OCI-M2 (cell line): Measurements from ENCODE around the gene THBD.

Experiments used
- DNase-seq: peaks from one replicate; lab custom pipeline; 2025; ENCODE audit not compliant: unreplicated experiment; lab: John Stamatoyannopoulos, UW

The THBD gene

DNA sequence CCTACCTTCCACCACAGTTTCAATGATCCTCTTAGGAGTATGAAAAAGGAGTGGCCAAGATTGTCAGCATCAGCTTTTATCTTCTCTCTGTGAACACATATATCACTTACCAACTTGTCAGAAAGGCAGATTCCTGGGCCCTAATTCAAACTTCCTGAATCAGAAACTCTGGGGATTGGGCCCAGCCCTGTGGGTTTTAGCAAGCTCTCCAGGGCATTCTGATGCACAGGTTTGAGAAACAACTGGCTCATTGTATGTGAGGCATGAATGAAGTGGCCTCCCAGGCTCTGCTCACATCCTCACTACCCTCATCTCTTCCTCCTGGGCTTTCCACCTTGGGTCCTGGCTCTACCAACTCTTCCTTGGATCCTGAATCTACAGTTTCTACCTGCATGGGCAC, 13.2 kb upstream of the THBD start:
- no peak for DNase-seq

DNA sequence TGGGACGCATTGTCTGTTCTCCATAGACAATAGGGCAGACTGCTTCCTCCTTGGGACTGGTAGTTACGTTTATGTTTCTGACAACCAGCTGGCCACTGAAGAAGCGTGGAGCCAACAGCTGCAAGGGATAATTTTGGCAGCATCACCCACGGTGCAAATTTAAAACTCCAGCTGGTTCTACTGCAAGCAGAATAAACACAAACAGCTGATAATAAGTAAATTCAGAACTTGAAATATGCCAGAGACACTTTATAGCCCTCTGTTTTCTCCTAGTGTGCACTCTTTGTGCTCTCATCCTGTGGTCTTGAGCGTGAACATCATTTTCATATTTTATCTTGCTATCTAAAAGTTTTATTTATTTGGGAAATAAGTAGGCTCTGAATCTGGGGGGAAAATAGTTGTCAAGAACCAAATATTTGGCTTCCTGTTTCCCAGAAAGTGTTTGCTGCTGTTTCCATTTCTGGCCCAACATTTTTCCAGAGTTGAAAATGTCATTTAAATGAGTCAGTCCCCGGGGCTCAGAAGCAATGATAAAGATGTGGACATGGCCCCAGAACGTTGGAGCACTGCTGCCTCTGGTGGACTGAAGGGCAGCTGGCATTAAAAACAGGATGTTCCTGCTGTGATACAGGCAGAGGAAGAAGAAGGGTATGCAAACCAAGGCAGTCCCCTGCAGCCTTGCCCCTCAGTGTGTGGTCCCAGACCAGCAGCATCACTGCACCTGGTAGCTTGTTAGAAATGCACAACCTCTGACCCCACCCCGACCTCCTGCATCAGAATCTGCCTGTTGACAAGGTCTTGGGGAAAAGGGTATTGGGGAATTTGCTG, 12.5 kb upstream of the THBD start:
- no peak for DNase-seq

DNA sequence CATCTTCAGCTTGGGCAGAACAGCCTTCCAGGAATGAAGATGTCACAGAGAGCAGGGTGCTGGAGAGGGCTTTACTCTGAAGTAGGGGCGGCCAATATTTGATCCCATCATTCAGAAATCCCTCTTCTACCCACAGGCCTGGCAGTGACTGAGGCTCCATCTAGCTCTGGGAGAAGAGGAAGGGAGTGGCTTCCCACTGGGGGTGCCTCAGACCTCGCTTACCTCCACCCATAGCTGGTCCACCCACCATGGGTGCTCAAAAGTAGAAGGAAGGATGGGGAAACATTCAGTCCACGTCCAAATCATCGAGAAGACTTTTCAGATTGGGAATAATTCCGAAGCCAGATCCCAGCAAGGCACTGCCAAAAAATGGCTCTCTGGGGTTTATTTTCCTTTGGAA, 11.8 kb upstream of the THBD start:
- DNase-seq: no peak

DNA sequence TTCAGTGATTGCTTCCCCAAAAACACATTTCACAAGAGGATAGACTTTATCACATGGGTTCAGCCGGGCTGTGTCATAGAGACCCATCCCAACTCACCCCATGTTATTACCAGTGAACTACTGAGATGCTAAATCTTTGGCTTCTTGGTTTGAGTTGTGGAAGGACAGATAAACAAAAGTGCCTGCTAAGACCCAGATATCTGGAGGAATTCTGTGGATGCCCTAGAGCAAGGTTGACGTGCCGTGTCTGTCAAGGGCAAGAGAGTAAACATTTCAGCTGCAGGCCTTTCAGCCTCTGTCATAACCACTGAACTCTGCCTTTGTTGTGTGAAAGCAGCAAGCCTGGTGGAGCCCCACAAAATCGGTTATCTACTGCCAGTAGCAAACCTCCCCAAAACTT, 11.2 kb upstream of the THBD start:
- no peak for DNase-seq

DNA sequence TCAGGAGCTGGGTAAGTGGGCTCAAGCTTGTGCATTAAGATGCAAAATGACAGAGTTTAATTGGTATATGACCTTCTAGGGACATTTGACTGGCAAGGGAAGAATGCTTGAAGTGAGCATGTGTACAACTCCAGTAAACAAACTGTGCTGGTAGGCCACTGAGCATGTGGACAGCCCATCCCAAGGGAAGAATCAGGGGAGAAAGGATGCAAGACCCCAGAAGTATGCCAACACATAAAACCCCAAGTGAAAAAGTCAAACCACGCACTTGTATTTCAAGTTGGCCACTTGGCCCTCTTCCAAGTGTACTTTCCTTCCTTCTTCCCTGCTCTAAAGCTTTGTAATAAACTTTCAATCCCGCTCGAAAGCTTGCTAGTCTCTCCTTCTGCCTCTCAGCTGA, 10.4 kb upstream of the THBD start:
- DNase-seq: no peak

DNA sequence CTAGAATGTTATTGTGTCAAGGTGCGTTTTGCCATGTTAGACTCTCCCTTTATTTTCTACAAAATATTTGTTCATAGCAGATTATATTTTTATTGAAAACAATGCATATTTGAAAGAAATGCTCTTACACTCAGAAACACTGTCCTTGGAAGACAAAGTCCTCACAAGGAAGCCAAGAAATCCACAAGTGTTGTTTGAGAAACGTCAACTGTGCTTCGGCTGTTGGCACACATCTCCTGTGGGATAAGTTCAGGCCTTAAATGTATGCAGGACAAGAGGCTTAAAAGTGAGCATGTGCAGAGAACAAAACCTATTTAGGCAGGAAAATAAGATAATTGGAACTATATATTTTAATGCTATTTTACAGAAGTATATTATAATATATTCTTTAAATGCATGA, 9.5 kb upstream of the THBD start:
- DNase-seq: no peak

DNA sequence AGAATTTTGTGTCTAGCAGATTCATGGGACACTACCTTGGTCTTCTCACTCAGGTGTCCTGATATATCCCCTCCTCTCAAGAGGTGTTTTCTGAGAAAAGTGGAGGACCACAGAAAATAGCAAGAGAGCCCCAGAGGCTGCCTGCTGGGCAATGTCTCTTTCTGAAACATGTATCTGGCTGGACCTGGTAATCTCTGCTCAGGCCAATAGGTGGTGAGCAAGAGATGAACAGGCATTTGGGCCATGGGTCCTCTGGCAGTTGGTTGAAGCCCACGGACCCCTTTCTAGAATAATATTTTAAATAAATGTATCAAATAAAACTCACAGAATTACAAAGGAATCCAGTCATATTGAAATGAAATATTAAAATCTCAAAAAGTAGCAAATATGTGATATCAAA, 8.8 kb upstream of the THBD start:
- DNase-seq: no peak

DNA sequence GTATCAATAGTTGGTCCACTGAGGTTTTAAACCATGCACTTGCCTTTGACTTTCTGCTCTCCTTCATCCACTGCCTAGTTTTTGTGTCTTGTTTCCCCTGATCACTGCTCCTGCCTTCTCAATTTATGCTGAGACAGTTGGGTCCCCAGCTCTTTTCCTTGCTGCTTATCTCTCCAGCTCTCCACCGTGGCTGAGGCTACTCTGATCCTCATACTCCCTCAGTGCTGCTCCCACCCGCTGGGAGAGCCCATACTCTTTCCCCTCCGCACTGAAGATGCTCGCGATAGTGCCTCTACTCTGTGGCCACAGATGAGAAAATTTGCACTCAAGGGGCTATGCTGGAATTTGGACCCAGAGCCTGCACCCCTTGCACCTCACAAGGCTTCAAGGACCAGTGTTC, 3.4 kb upstream of the THBD start:
- DNase-seq: no peak

DNA sequence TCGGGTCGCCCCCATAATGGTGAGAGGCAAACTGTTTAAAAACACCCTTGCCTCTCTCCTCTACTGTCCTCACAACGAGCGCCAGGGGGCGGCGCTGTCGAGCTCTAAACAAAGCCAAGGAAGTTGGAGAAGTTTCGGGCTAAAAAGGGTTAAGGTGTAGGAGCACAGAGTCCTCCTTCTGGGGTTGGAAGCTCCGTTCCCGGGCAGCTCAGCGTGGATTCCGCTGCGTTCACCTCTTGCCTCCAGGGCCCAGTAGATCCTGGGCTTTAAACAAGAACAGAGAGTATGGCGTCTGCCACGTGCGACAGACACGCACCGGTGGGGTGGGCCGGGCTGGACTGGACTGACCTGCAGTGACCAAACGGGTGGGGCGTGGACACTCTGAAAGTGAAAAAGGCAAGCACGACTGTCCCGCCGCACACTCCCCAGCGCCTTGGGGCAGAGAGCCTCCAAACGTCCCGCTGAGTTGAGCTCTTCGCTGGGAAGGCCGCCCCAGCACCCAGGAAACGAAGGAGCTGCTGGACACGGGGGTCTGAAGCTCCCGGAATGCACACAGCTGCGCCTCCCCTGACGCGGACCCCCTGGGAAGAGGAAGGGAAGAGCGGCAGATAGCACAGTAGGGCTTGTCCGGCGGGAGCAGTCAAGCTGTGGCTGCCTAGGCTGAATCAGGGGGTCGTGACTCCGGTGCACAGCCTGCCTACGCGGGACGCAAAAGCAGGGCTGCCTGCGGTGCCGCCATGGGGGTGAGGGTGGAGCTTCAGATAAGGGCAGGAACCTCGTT, 1.6 kb upstream of the THBD start:
- no peak for DNase-seq

DNA sequence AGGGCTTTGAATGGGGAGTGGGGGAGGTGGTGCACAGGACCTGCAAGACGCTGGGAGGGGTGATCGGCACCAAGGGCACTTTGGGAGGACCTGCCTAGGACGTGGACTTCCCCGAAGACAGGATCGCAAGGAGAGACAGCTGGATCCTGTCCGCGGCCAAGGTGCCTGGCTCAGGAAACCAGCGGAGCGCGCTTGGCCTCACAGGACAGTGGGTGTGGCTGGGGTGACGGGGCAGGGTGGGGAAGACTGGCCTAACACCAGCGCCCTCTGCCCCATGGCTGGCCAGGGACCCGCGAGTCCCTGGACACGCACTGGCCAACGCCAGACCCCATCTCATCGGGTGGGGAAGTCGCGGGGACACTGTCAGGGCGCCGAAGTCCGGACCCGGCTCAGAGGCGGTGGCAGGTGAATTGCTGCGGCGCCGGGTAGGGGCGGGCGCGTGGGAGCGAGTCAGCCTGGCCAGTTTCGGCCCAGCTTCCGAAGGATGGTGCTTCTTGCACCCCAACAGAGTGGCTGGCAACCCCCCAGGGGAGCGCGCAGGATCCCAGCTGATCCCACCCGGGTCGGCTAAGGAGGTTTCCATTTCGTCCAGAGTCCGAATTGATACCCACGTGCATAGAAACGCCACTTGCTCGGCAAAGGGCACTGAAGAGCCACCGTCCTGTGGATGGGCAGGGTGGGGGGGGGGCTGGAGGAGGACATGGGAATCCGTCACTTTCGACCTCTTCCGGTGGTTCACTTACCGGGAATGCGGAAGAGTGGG, 785 bp upstream of the THBD start:
- DNase-seq: no peak

DNA sequence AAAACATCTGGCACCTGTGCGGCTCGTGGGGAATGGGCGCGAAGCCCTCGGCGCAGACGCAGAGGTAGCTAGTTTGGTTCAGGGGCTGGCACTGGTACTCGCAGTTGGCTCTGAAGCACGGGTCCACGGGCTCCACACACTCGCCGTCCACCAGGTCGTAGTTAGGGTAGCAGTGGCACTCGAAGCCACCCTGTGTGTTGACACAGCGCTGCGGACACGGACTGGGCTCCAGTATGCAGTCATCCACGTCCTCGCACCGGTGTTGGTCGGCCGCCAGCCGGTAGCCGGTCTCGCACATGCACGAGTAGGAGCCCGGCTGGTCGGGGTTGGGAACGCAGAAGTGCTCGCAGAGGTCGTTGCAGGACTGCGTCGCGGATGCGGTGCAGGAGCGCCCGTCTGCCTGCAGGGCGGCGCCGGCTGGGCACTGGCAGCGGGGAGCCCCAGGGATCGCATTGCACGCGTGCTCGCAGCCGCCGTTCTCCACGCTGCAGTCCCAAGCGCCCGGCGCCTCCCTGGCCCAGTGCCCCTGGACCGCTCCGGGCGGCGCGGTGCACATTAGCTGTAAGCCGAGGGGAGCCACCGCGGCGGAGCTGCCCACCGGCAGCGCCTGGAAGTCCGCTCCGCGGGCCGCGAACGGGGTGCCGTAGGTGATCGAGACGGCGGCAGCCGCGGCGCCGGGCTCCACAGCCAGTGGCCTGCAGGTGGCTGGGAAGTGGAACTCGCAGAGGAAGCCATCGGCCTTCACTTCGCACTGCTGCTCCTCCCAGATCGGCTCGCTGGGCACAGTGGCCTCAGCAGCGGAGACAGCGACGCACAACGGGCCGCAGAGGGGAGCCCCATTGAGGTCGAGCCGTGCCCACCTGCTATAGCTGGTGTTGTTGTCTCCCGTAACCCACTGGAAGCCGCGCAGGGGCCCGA, 930 bp downstream of the THBD start:
- DNase-seq: no peak

DNA sequence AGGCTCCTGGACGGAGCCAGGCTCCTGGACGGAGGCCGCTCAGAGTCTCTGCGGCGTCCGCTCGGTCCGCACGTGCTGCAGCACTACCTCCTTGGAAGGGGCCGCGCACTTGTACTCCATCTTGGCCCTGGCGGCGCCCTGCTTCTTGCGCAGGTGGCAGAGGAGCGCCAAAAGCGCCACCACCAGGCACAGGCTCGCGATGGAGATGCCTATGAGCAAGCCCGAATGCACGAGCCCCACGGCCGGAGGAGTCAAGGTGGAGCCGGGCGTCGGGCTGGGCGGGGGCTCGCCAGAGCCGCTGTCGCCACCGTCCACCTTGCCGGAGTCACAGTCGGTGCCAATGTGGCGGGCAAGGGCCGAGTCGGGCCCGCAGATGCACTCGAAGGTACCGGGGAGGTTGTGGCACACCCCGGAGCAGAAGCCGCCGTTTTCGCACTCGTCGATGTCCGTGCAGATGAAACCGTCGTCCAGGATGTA, 1.7 kb downstream of the THBD start:
- DNase-seq: no peak

DNA sequence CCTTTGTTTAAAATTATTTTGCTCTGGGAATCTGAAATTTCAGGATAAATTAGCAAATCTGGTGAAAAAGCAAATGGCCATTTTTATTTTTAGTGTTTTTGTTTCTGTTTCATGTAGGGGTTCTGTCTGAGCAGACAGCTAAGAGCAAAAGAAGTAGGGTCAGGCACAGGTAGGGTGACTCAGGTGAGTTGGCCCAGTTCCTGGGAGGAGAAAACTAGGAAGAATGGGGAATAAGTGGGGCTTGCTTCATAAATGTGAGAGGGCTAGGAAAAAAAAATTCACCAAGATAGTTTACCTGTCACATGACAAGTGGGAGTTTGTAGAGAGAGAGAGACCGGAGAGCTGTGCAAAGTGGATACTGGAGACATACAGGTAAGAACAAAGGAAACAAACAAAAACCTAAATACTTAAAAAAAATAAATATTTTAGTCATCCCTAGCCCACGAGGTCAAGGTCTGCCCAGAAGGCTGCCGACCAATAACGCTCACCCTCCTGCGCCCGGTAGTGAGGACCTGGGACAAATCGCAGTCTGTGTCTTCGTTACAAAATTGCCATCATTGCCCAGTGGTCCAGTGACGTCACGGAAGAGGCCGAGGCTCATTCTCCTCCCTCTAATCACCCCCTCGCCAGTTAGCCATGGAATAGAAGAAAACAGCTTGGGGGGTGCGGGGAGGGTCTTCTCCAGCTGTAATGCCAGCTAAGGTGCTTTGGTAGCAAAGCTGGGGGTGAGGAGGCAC, 2.3 kb downstream of the THBD start:
- DNase-seq: no peak

DNA sequence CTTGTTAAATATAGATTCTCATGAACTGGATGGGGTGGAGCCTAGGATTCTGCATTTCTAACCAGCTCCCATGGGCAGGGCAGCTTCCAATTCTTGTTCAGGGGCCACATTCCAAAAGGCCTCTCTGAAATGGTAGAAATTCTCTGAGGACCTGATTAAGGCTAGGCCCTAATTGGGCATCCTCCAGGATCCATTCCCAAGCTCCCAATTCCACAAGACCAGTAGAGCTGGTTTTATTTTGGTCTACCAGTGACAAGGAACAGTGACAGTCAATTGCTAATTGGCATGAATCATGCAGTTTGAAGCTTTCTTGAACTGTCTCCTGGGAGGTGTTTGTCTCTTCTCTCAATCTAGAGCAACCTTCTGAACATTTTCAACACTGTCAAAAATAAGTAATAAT, 3.0 kb downstream of the THBD start:
- DNase-seq: no peak

DNA sequence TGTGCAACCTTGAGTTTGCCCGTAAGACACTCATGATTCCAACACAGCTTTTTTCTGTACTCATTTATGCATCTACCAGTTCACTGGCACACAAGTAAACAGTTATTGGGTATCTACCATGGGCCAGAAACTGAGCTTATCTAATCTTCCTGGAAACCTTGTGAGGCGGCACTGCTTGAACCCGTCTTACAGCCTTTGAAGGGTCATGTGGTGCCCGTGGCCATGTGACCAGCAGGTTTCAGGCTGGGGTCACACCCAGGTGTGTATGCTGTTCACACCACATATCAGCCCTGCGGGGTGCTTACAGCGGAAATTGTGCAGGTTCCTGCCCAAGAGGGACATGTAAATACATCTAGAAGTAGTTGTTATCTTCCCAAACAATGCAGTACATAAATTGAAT, 6.1 kb downstream of the THBD start:
- no peak for DNase-seq

DNA sequence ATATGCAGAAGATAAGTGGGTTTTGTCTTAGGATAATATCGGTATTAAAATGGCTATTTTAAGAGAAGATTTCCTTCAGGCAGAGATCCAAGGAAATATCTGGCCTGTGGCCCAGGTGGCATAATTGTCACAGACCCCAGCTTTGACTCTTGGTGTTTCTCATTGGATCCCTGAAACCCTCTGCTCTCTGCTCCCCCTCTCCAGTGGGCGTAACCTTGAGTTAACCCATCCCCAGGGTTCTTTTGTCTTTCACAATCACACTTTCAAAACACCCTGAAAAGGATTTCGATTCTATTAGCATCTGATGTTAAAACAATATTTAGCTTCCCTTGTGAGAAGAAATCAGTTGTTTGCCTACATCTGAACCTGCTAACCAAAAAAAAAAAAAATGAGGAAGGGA, 7.2 kb downstream of the THBD start:
- no peak for DNase-seq

DNA sequence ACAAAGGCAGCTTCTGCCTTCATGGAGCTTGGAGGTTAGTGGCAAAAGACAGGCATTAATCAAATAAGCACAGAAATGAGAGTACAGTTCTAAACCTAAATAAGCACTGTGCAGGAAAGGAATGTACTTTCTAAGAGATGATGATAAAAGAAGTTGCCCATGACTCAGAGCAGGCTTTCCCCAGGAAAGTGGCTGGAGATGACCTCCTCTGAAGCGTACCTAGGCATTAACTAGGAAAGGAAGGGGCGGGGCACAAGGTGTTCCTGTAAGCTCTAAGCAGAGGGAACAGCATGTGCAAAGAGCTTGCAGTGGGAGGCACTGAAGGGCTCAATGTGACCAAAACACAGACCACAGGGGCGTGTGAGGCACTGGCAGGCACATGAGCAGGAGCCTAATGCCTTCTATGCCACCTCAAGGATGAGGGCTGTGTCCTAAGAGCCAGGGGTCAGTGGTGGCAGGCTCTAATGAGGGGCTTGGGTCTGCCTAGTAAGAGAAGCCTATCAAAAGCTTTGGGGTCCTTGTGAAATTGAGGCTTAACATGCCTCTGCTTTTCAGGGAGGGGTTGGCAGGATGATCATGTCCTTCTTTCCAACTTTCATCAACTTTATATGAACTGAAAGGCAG, 9.5 kb downstream of the THBD start:
- no peak for DNase-seq

DNA sequence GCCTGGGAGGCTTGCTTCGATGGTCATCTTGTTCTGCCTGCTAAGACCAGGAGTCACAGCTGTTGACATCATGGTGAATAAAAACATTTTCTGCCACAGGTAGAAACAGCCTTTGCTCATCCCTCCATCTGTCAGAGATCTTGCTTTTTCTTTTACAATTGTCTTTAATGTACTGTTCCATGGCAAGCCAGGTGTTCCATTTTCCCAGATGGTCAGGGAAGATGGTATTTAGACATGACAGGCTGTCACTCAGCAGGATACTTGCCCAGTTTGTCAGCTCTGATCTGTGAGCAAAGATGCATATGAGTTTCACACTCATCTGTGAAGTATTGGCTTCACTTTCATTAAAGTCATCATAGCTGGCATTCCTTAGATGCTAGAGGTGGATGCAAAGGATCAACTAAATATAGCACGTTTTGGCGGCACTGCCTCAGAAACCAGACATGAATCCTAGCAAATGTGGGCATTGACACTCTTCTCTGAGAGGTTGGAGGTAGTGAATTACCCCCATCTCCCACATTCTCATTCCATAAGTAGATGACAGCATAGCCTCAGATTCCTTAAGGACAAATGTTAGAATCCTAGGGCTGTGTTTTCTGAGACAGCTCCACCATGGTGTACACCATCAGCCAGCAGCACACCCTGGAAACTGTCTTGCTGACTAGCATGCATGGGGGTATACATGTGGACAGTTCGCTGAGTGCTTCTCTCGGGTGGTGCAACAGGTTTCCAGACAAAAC, 10.2 kb downstream of the THBD start:
- no peak for DNase-seq

DNA sequence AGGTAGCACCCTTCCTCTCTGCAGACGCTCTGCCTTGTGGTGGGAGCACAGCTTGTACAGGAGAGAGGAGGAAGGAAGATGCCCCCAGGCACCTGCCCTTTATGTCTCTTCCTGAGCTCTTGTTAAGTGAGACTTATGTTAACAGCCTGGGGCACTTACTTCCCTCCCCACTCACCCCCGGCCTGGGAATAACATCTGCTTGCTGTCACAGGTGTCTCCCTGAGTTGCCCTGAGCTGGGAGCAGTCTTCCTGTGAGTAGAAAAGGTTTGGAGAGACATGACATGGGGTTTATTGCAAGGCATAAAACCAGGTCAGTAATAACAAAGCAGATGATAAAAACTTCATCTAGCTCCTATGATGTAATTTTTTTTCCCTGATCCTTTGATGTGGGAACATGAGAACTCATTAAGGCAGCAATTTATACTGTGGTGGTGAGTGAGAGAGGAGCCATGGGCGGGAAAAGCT, 12.4 kb downstream of the THBD start:
- no peak for DNase-seq
